Muscle layer of duodenum (tissue), 2 donors: ENCODE measurements around the gene MT1B.

Source experiments
- H3K27ac ChIP-seq: one replicate; pipeline ENCODE4 v1.7.0; 2013; ENCODE audit warnings: mild to moderate bottlenecking, low read length
- H3K27me3 ChIP-seq: one replicate; pipeline ENCODE4 v1.7.0; 2013; ENCODE audit warnings: low read depth, mild to moderate bottlenecking, control low read depth, low read length
- H3K36me3 ChIP-seq, 2 donors: one replicate each; pipeline ENCODE4 v1.7.0; 2013; ENCODE audit warnings: low read length in 2 of 2, control low read depth in 1 of 2, mild to moderate bottlenecking in 1 of 2; ENCODE audit not compliant: insufficient read depth in 2 of 2, control insufficient read depth in 1 of 2
- H3K4me1 ChIP-seq, 2 donors: one replicate each; pipeline ENCODE4 v1.7.0; 2013; ENCODE audit warnings: low read length in 2 of 2, mild to moderate bottlenecking in 2 of 2, control low read depth in 1 of 2, moderate library complexity in 1 of 2; ENCODE audit not compliant: insufficient read depth in 2 of 2, control insufficient read depth in 1 of 2
- H3K4me3 ChIP-seq, 2 donors: one replicate each; pipeline ENCODE4 v1.7.0; 2013; ENCODE audit warnings: low read length in 2 of 2, low read depth in 1 of 2, mild to moderate bottlenecking in 1 of 2
- H3K9me3 ChIP-seq, 2 donors: one replicate each; pipeline ENCODE4 v1.7.0; 2013; ENCODE audit warnings: low read length in 2 of 2, control low read depth in 1 of 2, mild to moderate bottlenecking in 1 of 2; ENCODE audit not compliant: control insufficient read depth in 1 of 2
- donor health status: healthy.

Gene MT1B

DNA sequence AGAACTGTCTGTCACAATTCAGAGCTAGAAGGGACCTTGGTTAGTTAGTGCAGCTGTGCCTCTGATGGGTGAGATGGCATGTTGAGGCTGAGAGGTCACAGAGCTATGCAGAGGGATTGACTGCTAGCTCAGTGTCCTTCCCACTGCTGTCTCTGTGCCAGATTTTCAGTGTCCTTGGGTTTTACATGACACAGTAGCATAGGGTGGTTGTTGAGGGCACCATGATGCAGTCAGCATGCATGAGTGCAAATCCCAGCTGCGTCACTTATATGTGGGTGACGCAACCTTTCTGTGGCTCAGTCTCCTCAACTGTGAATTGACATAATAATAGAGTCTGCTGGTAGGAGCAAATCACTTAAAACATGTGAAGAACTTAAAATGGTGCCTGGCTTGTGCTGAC lies 10.5 kb upstream of the MT1B start:
- H3K4me3 ChIP-seq, result no peak overlapping the region
- H3K27me3 ChIP-seq, result peaks cover 13% of the 10 kb centered on the region
- no peaks in the 10 kb centered on the region for H3K9me3 ChIP-seq
- no peak overlapping the region for H3K27ac ChIP-seq
- no peaks in the 10 kb centered on the region for H3K36me3 ChIP-seq
- H3K4me1 ChIP-seq, result peaks cover 9 to 19% of the 10 kb centered on the region in 2 donors

DNA sequence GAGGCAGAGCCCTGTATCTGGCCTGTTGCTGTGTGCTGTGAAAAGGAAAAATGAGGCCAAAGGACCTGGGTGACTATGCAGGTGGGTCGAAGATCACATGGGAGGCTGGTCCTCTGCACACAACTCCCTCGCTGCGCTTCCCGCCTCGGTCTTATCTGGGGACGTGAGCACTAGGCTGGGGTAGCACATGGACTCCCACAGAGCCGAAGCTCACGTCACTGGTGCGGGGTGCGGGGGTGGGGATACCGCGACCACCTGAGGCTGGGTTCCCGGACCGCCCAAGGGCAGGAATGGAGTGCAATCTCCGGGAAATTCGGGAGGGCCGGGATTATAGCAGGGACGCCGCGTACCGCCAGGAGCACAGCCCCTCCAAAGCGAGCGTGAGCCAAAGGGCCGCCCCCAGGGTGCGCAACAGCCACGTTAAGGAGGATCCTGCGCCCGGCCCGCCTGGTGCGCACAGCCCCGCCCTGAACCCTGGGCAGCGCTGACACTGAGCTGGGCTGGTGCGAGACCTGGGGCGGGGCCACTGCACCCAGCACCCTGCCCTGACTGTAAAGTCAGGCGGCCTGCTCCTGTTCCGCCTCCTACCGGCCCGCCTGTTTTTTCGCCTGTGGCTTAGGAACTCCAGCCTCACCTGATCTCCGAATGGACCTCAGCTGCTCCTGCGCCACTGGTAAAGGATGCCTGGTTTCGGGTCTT lies 8.5 kb upstream of the MT1B start:
- Histone ChIP-seq H3K36me3 (no peaks in the 10 kb centered on the region), H3K4me3 (peak overlapping the region; percentile 18 to 55), H3K27ac (no peak overlapping the region), H3K9me3 (no peaks in the 10 kb centered on the region), H3K4me1 (peaks cover 9 to 18% of the 10 kb centered on the region in 2 donors), H3K27me3 (peaks cover 8% of the 10 kb centered on the region)

DNA sequence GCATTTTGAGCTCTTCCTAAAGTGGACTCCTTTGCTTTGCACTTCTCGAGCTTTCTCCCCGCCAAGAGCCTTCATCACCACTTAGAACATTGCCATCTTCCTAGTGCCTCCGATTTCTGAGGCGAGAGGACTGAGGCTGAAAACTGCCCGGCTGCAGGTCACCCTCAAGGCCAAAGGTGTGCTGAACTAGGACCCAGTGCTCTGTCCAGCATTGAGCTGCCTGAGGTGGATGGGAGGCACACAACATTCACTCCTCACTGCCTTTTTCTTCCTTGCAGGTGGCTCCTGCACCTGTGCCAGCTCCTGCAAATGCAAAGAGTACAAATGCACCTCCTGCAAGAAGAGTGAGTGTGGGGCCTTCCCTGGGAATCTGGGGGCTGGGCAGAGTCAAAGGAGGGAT lies 7.9 kb upstream of the MT1B start:
- H3K4me1 ChIP-seq, result peaks cover 5 to 12% of the 10 kb centered on the region in 2 donors
- H3K27ac ChIP-seq, result no peak overlapping the region
- no peaks in the 10 kb centered on the region for H3K36me3 ChIP-seq
- peak overlapping the region; percentile 18 to 55 for H3K4me3 ChIP-seq
- H3K9me3 ChIP-seq, result no peaks in the 10 kb centered on the region
- H3K27me3 ChIP-seq, result peaks cover 2% of the 10 kb centered on the region

DNA sequence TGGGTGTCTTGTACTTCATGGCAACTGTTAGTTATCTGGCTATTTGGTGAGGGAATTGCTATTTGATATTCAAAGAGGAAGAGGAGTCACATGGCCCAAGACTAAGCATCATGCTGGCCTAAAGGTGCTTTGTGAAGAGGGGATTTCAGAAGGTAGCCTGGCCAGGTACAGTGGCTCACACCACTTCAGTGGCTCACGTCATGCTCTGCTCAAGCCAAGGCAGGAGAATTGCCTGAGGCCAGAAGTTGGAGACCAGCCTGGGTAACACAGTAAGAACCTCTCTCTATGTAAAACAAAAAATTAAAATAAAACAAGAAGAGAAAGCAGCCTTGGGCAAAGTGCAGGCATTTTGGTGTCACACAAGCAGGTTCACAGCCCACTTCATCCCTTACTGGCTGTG lies 6.4 kb upstream of the MT1B start:
- Histone ChIP-seq H3K27ac (no peak overlapping the region), H3K9me3 (no peaks in the 10 kb centered on the region), H3K27me3 (no peaks in the 10 kb centered on the region), H3K36me3 (no peaks in the 10 kb centered on the region), H3K4me1 (peaks cover 4 to 12% of the 10 kb centered on the region in 2 donors), H3K4me3 (no peak overlapping the region)

DNA sequence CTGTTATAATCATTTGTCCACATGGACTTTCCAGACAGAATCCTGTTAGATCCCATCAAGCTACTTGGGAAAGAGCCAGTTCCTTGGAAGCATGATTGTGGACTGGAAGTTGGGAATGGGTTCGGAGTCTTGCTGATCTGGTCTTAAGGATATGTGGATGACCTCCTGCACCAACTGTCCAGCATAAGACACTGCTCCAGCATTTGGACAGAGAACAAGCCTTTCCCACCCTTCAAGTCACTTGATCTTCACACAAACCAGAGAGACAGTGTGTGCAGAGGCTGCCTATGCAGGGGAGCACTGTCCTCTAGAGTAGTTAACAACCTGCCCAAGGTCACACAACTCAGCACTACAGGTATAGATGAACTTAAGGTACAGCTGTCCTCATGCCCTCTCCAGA lies 5.8 kb upstream of the MT1B start:
- H3K27me3 ChIP-seq, result no peaks in the 10 kb centered on the region
- peaks cover 4 to 12% of the 10 kb centered on the region in 2 donors for H3K4me1 ChIP-seq
- H3K9me3 ChIP-seq, result no peaks in the 10 kb centered on the region
- H3K27ac ChIP-seq, result no peak overlapping the region
- no peaks in the 10 kb centered on the region for H3K36me3 ChIP-seq
- H3K4me3 ChIP-seq, result no peak overlapping the region

DNA sequence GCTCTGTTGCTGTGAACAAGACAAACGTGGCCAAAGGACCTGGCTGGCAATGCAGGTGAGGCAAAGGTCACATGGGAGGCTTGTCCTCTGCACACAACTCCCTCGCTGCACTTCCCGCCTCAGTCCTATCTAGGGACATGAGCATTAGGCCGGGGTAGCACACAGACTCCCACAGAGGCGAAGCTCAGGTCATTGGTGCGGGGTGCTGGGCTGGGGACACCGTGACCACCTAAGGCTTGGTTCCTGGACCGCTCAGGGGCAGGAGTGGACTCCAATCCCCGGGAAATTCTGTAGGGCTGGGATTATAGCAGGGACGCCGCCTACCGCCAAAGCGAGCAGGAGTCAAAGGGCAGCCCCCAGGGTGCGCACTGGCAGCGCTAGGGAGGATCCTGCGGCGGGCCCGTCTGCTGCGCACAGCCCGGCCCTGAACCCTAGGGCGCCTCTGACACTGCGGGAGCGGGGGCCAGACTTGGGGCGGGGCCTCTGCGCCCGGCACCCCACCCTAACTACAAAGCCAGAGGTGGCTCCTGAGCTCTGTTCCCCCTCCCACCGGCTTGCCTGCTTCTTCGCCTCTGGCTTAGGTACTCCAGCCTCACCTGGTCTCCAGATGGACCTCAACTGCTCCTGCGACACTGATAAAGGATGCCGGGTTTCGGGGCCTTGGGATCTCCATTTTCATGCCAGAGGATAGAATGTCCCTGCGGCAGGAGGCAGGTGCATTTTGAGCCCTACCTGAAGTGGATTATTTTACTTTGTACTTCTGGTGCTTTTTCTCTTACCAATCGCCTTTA lies 3.9 kb upstream of the MT1B start:
- Histone ChIP-seq H3K9me3 (no peaks in the 10 kb centered on the region), H3K27ac (no peak overlapping the region), H3K36me3 (no peaks in the 10 kb centered on the region), H3K4me1 (peaks cover 4 to 12% of the 10 kb centered on the region in 2 donors), H3K27me3 (no peaks in the 10 kb centered on the region), H3K4me3 (no peak overlapping the region)

DNA sequence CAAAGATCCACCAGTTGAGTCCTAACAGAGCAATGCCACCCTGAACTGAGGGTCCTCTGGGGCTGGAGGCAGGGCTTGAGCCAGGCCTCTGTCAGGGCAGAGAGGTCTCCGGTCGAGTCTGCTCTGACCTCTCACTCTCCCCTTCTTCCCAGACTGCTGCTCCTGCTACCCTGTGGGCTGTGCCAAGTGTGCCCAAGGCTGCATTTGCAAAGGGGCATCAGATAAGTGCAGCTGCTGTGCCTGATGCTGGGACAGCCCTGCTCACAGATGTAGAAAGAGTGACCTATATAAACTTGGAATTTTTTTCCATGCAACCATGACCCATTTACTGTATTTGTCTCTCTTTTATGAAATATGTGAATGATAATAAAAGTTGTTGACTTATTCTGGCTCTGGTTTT lies 2.4 kb upstream of the MT1B start:
- H3K36me3 ChIP-seq, result no peaks in the 10 kb centered on the region
- H3K4me3 ChIP-seq, result no peak overlapping the region
- H3K9me3 ChIP-seq, result no peaks in the 10 kb centered on the region
- no peaks in the 10 kb centered on the region for H3K4me1 ChIP-seq
- no peak overlapping the region for H3K27ac ChIP-seq
- H3K27me3 ChIP-seq, result no peaks in the 10 kb centered on the region

DNA sequence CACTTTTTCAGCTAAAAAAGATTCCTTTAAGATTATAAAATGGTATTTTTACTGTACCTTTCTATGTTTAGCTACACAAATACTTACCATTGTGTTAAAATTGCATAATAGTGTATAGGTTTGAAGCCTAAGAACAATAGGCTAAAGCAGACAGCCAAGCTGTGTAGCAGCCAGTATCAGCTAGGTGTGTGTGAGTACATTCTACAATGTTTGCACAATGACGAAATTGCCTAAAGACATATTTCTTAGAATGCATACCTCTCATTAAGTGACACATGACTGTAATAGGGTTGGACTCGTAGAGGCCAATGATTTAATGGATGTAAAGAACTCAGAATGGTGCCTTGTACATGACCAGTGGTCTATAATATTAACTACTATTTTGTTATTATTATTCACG lies 1.9 kb upstream of the MT1B start:
- H3K27me3 ChIP-seq, result no peaks in the 10 kb centered on the region
- H3K9me3 ChIP-seq, result no peaks in the 10 kb centered on the region
- H3K4me1 ChIP-seq, result no peaks in the 10 kb centered on the region
- H3K4me3 ChIP-seq, result no peak overlapping the region
- no peaks in the 10 kb centered on the region for H3K36me3 ChIP-seq
- H3K27ac ChIP-seq, result no peak overlapping the region

DNA sequence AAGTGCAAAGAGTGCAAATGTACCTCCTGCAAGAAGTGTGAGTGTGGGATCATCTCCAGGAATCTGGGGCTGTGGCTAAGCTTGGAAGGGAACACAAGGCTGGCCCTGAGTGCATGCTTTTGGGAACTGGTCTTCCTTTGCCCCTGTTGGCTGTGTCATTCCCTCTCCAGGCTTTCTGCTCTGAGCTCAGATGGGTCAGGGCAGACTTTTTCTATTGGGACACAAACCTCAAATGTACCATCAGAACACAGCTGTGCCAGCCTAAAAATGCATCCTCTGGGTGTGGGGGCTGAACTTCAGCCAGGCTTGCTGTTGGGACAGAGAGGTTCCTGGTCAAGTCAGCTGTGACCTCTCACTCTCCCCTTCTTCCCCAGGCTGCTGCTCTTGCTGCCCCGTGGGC lies 914 bp downstream of the MT1B start:
- H3K9me3 ChIP-seq, result no peaks in the 10 kb centered on the region
- H3K27ac ChIP-seq, result no peak overlapping the region
- no peaks in the 10 kb centered on the region for H3K27me3 ChIP-seq
- no peak overlapping the region for H3K4me3 ChIP-seq
- peaks cover 0 to 5% of the 10 kb centered on the region in 2 donors for H3K4me1 ChIP-seq
- no peaks in the 10 kb centered on the region for H3K36me3 ChIP-seq

DNA sequence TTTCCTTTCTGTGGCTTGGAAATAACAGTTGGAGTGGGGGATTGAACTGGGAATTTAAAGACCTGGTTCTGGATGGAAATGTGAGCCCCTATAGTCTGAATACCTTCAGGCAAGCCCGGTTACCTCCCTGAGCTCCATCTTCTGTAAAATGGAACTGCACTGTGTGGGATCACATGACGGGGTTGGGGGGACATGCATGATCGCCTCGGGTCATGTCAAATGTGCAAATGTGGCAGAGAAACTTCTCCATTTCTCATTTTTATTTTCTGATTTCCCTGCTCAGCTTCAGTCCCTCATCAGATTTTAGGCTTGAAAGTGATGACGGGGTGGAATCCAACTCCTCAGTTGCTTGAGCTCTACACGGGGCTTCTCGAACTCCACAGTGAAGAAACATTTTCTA lies 1.5 kb downstream of the MT1B start:
- Histone ChIP-seq H3K27me3 (peaks cover 2% of the 10 kb centered on the region), H3K27ac (no peak overlapping the region), H3K4me1 (peaks cover 0 to 8% of the 10 kb centered on the region in 2 donors), H3K9me3 (no peaks in the 10 kb centered on the region), H3K4me3 (no peak overlapping the region), H3K36me3 (no peaks in the 10 kb centered on the region)

DNA sequence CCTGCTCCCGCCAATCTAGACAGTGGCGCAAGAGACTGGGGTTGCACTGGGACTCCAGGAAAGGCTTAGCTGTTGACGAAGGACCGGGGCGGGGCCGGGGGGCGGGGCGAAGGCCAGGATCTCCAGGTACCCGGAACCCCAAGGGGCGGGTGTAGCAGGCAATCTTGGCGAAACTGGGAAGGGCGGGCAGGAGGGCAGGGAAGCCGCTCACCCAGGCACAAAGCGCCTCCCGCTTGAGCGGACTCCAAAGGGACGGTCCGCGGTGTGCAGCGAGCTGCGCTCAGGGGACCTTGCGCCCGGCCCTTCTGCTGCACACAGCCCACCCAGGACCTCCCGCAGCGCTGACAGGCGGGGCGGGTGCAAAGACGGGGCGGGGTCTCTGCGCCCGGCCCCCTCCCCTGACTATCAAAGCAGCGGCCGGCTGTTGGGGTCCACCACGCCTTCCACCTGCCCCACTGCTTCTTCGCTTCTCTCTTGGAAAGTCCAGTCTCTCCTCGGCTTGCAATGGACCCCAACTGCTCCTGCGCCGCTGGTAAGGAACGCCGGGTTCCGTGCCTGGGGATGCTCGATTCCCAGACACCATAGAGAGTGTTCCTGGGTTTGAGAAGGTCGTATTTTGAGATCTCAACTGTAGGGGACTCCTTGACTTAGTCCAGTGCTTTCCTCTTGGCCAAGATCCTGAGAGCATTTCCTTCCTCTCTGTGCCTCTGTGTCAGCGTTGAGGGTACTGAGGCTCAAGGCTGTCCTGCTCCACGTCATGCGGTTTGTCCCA lies 6.1 kb downstream of the MT1B start, which contains the start of gene MT1F:
Gene MT1F, plus strand, starts transcription at position 405 of the 772 bp plus-strand sequence. Its CDS starts 100 bp downstream, at position 505.
- Histone ChIP-seq H3K27me3 (peaks cover 21% of the 10 kb centered on the region), H3K4me1 (peaks cover 0 to 9% of the 10 kb centered on the region in 2 donors), H3K4me3 (peak within 1 kb of the TSS; percentile 56 to 76), H3K27ac (peak within 1 kb of the TSS; percentile 82), H3K36me3 (no peaks in the 10 kb centered on the region), H3K9me3 (no peaks in the 10 kb centered on the region)
